ENCODE results near the gene BICRAL.

BICRAL gene

DNA sequence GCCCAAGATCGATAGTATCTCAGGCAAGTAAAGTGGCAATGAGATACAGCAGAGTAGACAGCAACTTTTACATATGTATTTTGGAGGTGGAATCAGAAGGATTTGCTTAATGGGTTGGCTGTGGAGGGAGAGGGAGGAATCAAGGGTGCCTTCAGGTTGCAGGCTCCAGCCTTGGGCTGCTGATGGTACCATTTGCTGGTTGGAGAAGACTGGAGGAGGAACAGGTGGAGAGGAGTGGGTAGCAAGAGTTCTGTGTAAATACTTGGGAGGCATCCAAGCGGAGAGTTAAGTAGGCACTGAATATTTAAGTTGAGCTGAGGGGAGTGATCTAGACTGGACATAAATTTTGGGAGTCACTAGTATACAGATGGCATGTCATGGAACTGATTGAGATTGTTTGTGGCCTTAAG is 5.2 kb downstream of the BICRAL start:
- no peak for TF ChIP-seq NFIC (IDR thresholded peaks at IDR 0.05)
- no peak for TF ChIP-seq EGR1 (IDR thresholded peaks at IDR 0.05)

DNA sequence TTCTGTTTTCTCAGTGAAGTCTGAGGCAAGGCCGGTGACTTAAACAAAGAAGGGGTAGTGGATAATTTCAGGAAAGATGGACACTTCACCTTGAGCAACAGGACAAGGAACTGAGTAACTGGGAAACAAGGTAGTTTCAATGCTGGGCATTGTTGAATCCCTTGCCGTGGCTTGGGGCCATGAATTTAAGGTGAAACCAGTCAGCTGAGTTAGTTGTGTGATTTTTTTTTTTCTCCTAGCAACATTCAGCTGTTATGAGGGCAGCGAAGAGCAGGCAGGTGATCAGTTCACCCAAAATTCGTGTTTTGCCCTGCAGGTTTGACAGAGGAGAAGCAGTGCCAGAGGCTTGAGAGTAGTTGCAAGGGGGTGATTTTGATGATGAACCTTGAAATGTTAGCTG is 6.8 kb downstream of the BICRAL start:
- TF ChIP-seq MAX (IDR thresholded peaks at IDR 0.05) (no peak), CREB1 (IDR thresholded peaks at IDR 0.05; ENCODE audit: low read depth) (no peak), FOXM1 (IDR thresholded peaks at IDR 0.05; ENCODE audit: borderline replicate concordance, low read depth) (no peak), YY1 (IDR thresholded peaks at IDR 0.05; ENCODE audit: low read depth) (no peak), EGR1 (IDR thresholded peaks at IDR 0.05) (no peak), TAF1 (IDR thresholded peaks at IDR 0.05; ENCODE audit: low read depth) (no peak), TCF12 (IDR thresholded peaks at IDR 0.05; ENCODE audit: low read depth) (no peak), ZBTB7A (IDR thresholded peaks at IDR 0.05; ENCODE audit: low read depth) (no peak), NFIC (IDR thresholded peaks at IDR 0.05) (no peak), EP300 (IDR thresholded peaks at IDR 0.05; ENCODE audit: borderline replicate concordance) (no peak), RAD21 (IDR thresholded peaks at IDR 0.05; ENCODE audit: low read depth) (no peak), CEBPB (IDR thresholded peaks at IDR 0.05) (no peak), TEAD4 (IDR thresholded peaks at IDR 0.05) (no peak), REST (IDR thresholded peaks at IDR 0.05; ENCODE audit: low read depth) (no peak), USF1 (IDR thresholded peaks at IDR 0.05) (no peak)

- TF ChIP-seq RAD21 (IDR thresholded peaks at IDR 0.05; ENCODE audit: low read depth) (no peak), TEAD4 (IDR thresholded peaks at IDR 0.05) (no peak), YY1 (IDR thresholded peaks at IDR 0.05; ENCODE audit: low read depth) (no peak), NFIC (IDR thresholded peaks at IDR 0.05) (no peak), TCF12 (IDR thresholded peaks at IDR 0.05; ENCODE audit: low read depth) (no peak), EGR1 (IDR thresholded peaks at IDR 0.05) (no peak), REST (IDR thresholded peaks at IDR 0.05; ENCODE audit: low read depth) (no peak), FOXM1 (IDR thresholded peaks at IDR 0.05; ENCODE audit: borderline replicate concordance, low read depth) (no peak), CEBPB (IDR thresholded peaks at IDR 0.05) (no peak), EP300 (IDR thresholded peaks at IDR 0.05; ENCODE audit: borderline replicate concordance) (no peak), MAX (IDR thresholded peaks at IDR 0.05) (no peak), TAF1 (IDR thresholded peaks at IDR 0.05; ENCODE audit: low read depth) (no peak), CREB1 (IDR thresholded peaks at IDR 0.05; ENCODE audit: low read depth) (no peak), ZBTB7A (IDR thresholded peaks at IDR 0.05; ENCODE audit: low read depth) (no peak), USF1 (IDR thresholded peaks at IDR 0.05) (no peak)
Measured at GRCh38 chr6:42790549-42791181, 8.8 kb downstream of the BICRAL start.

DNA sequence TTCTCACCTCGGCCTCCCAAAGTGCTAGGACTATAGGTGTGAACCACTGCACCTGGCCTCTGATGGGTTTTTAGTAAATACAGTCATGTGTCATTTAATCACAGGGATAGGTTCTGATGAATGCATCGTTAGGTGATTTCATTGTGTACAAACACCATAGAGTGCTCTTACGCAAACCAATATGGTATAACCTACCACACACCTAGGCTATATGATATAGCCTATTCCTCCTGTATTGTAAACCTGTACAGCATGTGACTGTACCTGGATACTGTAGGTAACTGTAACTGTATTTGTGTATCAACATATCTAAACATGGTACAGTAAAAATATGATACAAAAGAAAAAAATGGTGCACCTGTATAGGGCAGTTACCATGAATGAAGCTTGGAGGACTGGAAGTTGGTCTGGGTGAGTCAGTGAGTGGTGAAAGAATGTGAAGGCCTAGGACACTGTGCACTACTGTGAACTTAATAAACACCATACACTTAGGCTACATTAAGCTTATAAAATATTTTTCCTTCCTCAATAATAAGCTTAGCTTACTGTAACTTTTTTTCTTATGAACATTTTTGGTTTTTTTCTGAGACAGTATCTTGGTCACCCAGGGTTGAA is 10.0 kb downstream of the BICRAL start:
- no peak for TF ChIP-seq CEBPB (IDR thresholded peaks at IDR 0.05)

DNA sequence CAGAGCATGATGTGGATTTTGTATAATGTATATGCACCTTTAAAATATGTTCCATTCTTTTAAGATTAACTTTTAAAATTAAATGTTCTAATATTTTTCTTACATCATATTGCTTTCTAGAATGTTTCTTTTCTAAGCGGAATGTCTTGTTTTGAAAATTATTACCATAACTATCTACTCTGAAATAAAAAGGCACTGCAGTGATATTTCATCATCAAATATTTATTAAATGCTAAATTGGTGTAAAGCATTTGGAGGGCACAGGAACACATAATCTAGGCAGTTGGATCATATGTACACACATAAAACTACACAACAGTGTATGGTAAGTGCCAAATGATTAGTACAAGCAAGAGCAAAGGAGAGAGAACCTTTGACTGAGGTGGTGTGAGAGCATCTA is 13.8 kb downstream of the BICRAL start:
- TF ChIP-seq TAF1 (IDR thresholded peaks at IDR 0.05; ENCODE audit: low read depth) (no peak), USF1 (IDR thresholded peaks at IDR 0.05) (no peak), NFIC (IDR thresholded peaks at IDR 0.05) (no peak), EP300 (IDR thresholded peaks at IDR 0.05; ENCODE audit: borderline replicate concordance) (no peak), RAD21 (IDR thresholded peaks at IDR 0.05; ENCODE audit: low read depth) (no peak)

DNA sequence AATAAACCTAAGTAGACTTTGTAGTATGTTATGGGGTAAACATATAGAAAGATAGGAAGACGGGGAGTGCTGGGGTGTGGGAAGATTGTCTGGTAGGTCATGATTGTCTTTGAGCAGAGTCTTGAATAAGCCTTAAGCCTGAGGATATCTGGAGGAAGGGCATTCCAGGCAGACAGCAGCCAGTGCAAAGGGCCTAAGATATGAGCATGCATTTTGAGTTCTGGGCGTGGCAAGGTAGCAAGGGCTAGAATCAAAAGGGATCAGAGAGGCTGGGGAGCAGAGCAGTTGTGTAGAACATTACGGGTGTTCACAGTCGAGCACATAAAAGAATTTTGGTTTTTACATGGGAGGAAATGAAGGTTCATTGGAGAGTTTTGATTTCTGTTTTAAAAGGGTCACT is 14.3 kb downstream of the BICRAL start:
- no peak for TF ChIP-seq TCF12 (IDR thresholded peaks at IDR 0.05; ENCODE audit: low read depth)
- no peak for TF ChIP-seq YY1 (IDR thresholded peaks at IDR 0.05; ENCODE audit: low read depth)
- no peak for TF ChIP-seq EGR1 (IDR thresholded peaks at IDR 0.05)
- TF ChIP-seq TEAD4 (IDR thresholded peaks at IDR 0.05), result no peak
- TF ChIP-seq USF1 (IDR thresholded peaks at IDR 0.05), result no peak
- TF ChIP-seq TAF1 (IDR thresholded peaks at IDR 0.05; ENCODE audit: low read depth), result no peak
- TF ChIP-seq REST (IDR thresholded peaks at IDR 0.05; ENCODE audit: low read depth), result no peak
- no peak for TF ChIP-seq EP300 (IDR thresholded peaks at IDR 0.05; ENCODE audit: borderline replicate concordance)
- no peak for TF ChIP-seq ZBTB7A (IDR thresholded peaks at IDR 0.05; ENCODE audit: low read depth)
- TF ChIP-seq CREB1 (IDR thresholded peaks at IDR 0.05; ENCODE audit: low read depth), result no peak
- no peak for TF ChIP-seq NFIC (IDR thresholded peaks at IDR 0.05)
- no peak for TF ChIP-seq RAD21 (IDR thresholded peaks at IDR 0.05; ENCODE audit: low read depth)
- no peak for TF ChIP-seq FOXM1 (IDR thresholded peaks at IDR 0.05; ENCODE audit: borderline replicate concordance, low read depth)
- TF ChIP-seq MAX (IDR thresholded peaks at IDR 0.05), result no peak
- TF ChIP-seq CEBPB (IDR thresholded peaks at IDR 0.05), result no peak
